HUDEP-2 (cell line): Measurements from ENCODE around the gene PLCB3.

ENCODE experiments used
- DNase-seq, 76 experiments: peaks; one replicate each; lab custom pipeline; 2025; ENCODE audit not compliant: unreplicated experiment in 76 of 76; lab: John Stamatoyannopoulos, UW

PLCB3 gene

GRCh38 chr11:64251016-64251752 is at the start of gene PLCB3:
Gene PLCB3 (plus strand): TSS chr11:64251530. CDS start chr11:64251650, 120 bp downstream.
- DNase-seq: peak in 41 of 76 experiments; percentile 11 to 66 (median 38)

GRCh38 chr11:64201543-64201942 is 49.8 kb upstream of the PLCB3 start:
- DNase-seq: no peak

- no peak for DNase-seq
These were observed 48.3 kb upstream of the PLCB3 start for GRCh38 chr11:64202992-64203391.

GRCh38 chr11:64203421-64204079 is 47.8 kb upstream of the PLCB3 start:
- no peak for DNase-seq

GRCh38 chr11:64204080-64204440 is 47.3 kb upstream of the PLCB3 start:
- DNase-seq: no peak

- peak in 71 of 76 experiments; percentile 44 to 94 (median 84) for DNase-seq
These were observed 46.8 kb upstream of the PLCB3 start for GRCh38 chr11:64204464-64204989.

GRCh38 chr11:64206457-64207255 is 44.7 kb upstream of the PLCB3 start, which contains the start of gene FERMT3:
Gene FERMT3 (plus strand): TSS chr11:64206721. CDS start chr11:64207365, 644 bp downstream.
- DNase-seq: peak in 68 of 76 experiments; percentile 20 to 81 (median 65)

GRCh38 chr11:64207256-64208085 is 43.9 kb upstream of the PLCB3 start:
- DNase-seq: peak in 61 of 76 experiments; percentile 8 to 81 (median 48)

GRCh38 chr11:64208086-64208795 is 43.1 kb upstream of the PLCB3 start:
- no peak for DNase-seq

- no peak for DNase-seq
These were observed 42.4 kb upstream of the PLCB3 start for GRCh38 chr11:64208796-64209562.

GRCh38 chr11:64209563-64209843 is 41.8 kb upstream of the PLCB3 start:
- no peak for DNase-seq

GRCh38 chr11:64210301-64211020 is 40.9 kb upstream of the PLCB3 start:
- no peak for DNase-seq

- DNase-seq: no peak
These were observed 40.0 kb upstream of the PLCB3 start for GRCh38 chr11:64211181-64211872.

GRCh38 chr11:64216879-64217278 is 34.5 kb upstream of the PLCB3 start:
- no peak for DNase-seq

- no peak for DNase-seq
These were observed 32.5 kb upstream of the PLCB3 start for GRCh38 chr11:64218628-64219353.

GRCh38 chr11:64219354-64219684 is 32.0 kb upstream of the PLCB3 start:
- DNase-seq: no peak

GRCh38 chr11:64219755-64220154 is 31.6 kb upstream of the PLCB3 start:
- DNase-seq: no peak
